H9 (cell line): Measurements from ENCODE around the gene GBGT1. TPM values are rescaled to one million over a fixed set of nuclear protein-coding genes. Genes with fewer than 3 reads are reported as not detected.

Experiments
- DNase-seq: peaks from one replicate; pipeline ENCODE4 v3.0.0-alpha.2; 2017
- H2AFZ ChIP-seq: one replicate; pipeline ENCODE4 v1.6.1; 2013; ENCODE audit warnings: mild to moderate bottlenecking, low read length, control low read depth, moderate library complexity
- H2AK5ac ChIP-seq: 2 replicates; pipeline ENCODE4 v1.6.1; 2013; ENCODE audit warnings: low read length, control low read depth, mixed read lengths; ENCODE audit not compliant: insufficient read length
- H2BK120ac ChIP-seq: one replicate; pipeline ENCODE4 v1.6.1; 2013; ENCODE audit warnings: low read depth, mild to moderate bottlenecking, low read length, control low read depth, inconsistent platforms; ENCODE audit not compliant: poor library complexity, severe bottlenecking
- H2BK12ac ChIP-seq: 2 replicates; pipeline ENCODE4 v1.6.1; 2013; ENCODE audit warnings: low read length, control low read depth, mixed read lengths, low read depth; ENCODE audit not compliant: insufficient read length
- H2BK15ac ChIP-seq: 2 replicates; pipeline ENCODE4 v1.6.1; 2013; ENCODE audit warnings: low read depth, low read length, control low read depth
- H2BK20ac ChIP-seq: one replicate; pipeline ENCODE4 v1.6.1; 2013; ENCODE audit warnings: low read depth, mild to moderate bottlenecking, low read length, control low read depth, inconsistent platforms; ENCODE audit not compliant: poor library complexity, severe bottlenecking
- H2BK5ac ChIP-seq: 2 replicates; pipeline ENCODE4 v1.6.1; 2013; ENCODE audit warnings: low read length, control low read depth, mixed read lengths; ENCODE audit not compliant: insufficient read length
- H3K14ac ChIP-seq: 2 replicates; pipeline ENCODE4 v1.6.1; 2013; ENCODE audit warnings: low read length, control low read depth; ENCODE audit not compliant: insufficient read depth
- H3K18ac ChIP-seq: 2 replicates; pipeline ENCODE4 v1.6.1; 2013; ENCODE audit warnings: low read depth, mild to moderate bottlenecking, mixed read lengths, low read length, control low read depth; ENCODE audit not compliant: insufficient read length
- H3K23ac ChIP-seq: 2 replicates; pipeline ENCODE4 v1.6.1; 2013; ENCODE audit warnings: low read length, control low read depth, mixed read lengths, low read depth; ENCODE audit not compliant: insufficient read length
- H3K23me2 ChIP-seq: 2 replicates; pipeline ENCODE4 v1.6.1; 2013; ENCODE audit warnings: low read depth, mild to moderate bottlenecking, mixed read lengths, low read length, control low read depth; ENCODE audit not compliant: insufficient read length, poor library complexity, severe bottlenecking
- H3K27ac ChIP-seq: 2 replicates; pipeline ENCODE4 v1.5.1; 2013; ENCODE audit warnings: low read length, control low read depth, mixed read lengths, low read depth; ENCODE audit not compliant: insufficient read length
- H3K27me3 ChIP-seq: 2 replicates; pipeline ENCODE4 v1.6.1; 2013; ENCODE audit warnings: low read length, control low read depth, inconsistent platforms; ENCODE audit not compliant: insufficient read depth
- H3K4ac ChIP-seq: 2 replicates; pipeline ENCODE4 v1.6.1; 2013; ENCODE audit warnings: low read depth, mild to moderate bottlenecking, control low read depth, inconsistent platforms, low read length, moderate library complexity
- H3K4me1 ChIP-seq: 2 replicates; pipeline ENCODE4 v1.6.1; 2013; ENCODE audit warnings: low read length, control low read depth, inconsistent platforms; ENCODE audit not compliant: insufficient read depth
- H3K4me2 ChIP-seq: 2 replicates; pipeline ENCODE4 v1.6.1; 2013; ENCODE audit warnings: low read length, control low read depth, mixed read lengths; ENCODE audit not compliant: insufficient read length, insufficient read depth
- H3K56ac ChIP-seq: 2 replicates; pipeline ENCODE4 v1.6.1; 2013; ENCODE audit warnings: low read depth, mild to moderate bottlenecking, mixed read lengths, low read length, control low read depth; ENCODE audit not compliant: insufficient read length
- H3K79me1 ChIP-seq: 2 replicates; pipeline ENCODE4 v1.6.1; 2013; ENCODE audit warnings: low read depth, mild to moderate bottlenecking, moderate library complexity, low read length, control low read depth, inconsistent platforms; ENCODE audit not compliant: insufficient read depth, poor library complexity, severe bottlenecking
- H3K79me2 ChIP-seq: 2 replicates; pipeline ENCODE4 v1.6.1; 2013; ENCODE audit warnings: low read length, control low read depth, inconsistent platforms; ENCODE audit not compliant: insufficient read depth
- H3K9ac ChIP-seq: 2 replicates; pipeline ENCODE4 v1.6.1; 2013; ENCODE audit warnings: low read length, control low read depth, mixed read lengths; ENCODE audit not compliant: insufficient read length; ENCODE audit errors: extremely low read depth
- H3K9me3 ChIP-seq: one replicate; pipeline ENCODE4 v1.6.1; 2013; ENCODE audit warnings: low read depth, low read length, inconsistent platforms; ENCODE audit not compliant: control insufficient read depth
- H3T11ph ChIP-seq: one replicate; pipeline ENCODE4 v1.6.1; 2013; ENCODE audit warnings: mild to moderate bottlenecking, low read length, control low read depth, inconsistent platforms
- H4K20me1 ChIP-seq: one replicate; pipeline ENCODE4 v1.6.1; 2013; ENCODE audit not compliant: control insufficient read depth, insufficient read length, insufficient read depth
- H4K5ac ChIP-seq: 2 replicates; pipeline ENCODE4 v1.6.1; 2013; ENCODE audit warnings: low read depth, mild to moderate bottlenecking, mixed read lengths, low read length, control low read depth; ENCODE audit not compliant: insufficient read length
- H4K8ac ChIP-seq: replicated peaks from 2 replicates; pipeline ENCODE4 v1.6.1; 2013; ENCODE audit warnings: low read length, control low read depth, mixed read lengths, low read depth; ENCODE audit not compliant: insufficient read length
- H4K91ac ChIP-seq: 2 replicates; pipeline ENCODE4 v1.6.1; 2013; ENCODE audit warnings: low read depth, mild to moderate bottlenecking, moderate library complexity, mixed read lengths, low read length, control low read depth; ENCODE audit not compliant: insufficient read length
- H3K27ac Mint-ChIP-seq, 3 experiments: 2 replicates in 2 of 3; 3 replicates in 1 of 3; pipeline ENCODE4 v1.8.0; 2020 to 2021; ENCODE audit warnings: mixed read lengths in 3 of 3, mild to moderate bottlenecking in 1 of 3, moderate library complexity in 1 of 3
- H3K27me3 Mint-ChIP-seq: 2 replicates; pipeline ENCODE4 v1.8.0; 2021; ENCODE audit warnings: low read depth, mild to moderate bottlenecking, moderate library complexity, mixed read lengths
- H3K36me3 Mint-ChIP-seq, 3 experiments: 2 replicates in 2 of 3; 3 replicates in 1 of 3; pipeline ENCODE4 v1.8.0; 2020 to 2021; ENCODE audit warnings: low read depth in 3 of 3, mixed read lengths in 3 of 3; ENCODE audit not compliant: insufficient read depth in 1 of 3
- H3K4me1 Mint-ChIP-seq, 2 experiments: 2 replicates each; pipeline ENCODE4 v1.8.0; 2020; ENCODE audit warnings: mixed read lengths in 2 of 2
- H3K4me3 Mint-ChIP-seq, 2 experiments: 2 replicates in 1 of 2; 3 replicates in 1 of 2; pipeline ENCODE4 v1.8.0; 2020 to 2021; ENCODE audit warnings: mild to moderate bottlenecking in 2 of 2, mixed read lengths in 2 of 2, moderate library complexity in 1 of 2
- H3K9me3 Mint-ChIP-seq, 2 experiments: 2 replicates in 1 of 2; 3 replicates in 1 of 2; pipeline ENCODE4 v1.8.0; 2020; ENCODE audit warnings: mild to moderate bottlenecking in 2 of 2, mixed read lengths in 2 of 2, moderate library complexity in 1 of 2
- CTCF ChIP-seq: fragments of 200-600 bp; sonication (generic); conservative IDR thresholded peaks from 3 replicates; pipeline ENCODE4 v1.8.0; 2021; ENCODE audit warnings: antibody characterized with exemption, mild to moderate bottlenecking
- WGBS: extraction: QIAGEN DNeasy Blood & Tissue Kit; methylation state at CpG from one replicate; pipeline ENCODE4 v1.1.7; 2013; ENCODE audit warnings: missing lambda C conversion rate, low lambda C conversion rate, mixed read lengths; ENCODE audit not compliant: insufficient read length; ENCODE audit errors: extremely low coverage; 5-methylcytosine and 5-hydroxymethylcytosine counted together
- total RNA-seq: library from RNA; stranded (reverse); gene quantifications from 2 replicates; pipeline ENCODE4 v1.2.1, GENCODE V29; 2021

Gene GBGT1
- total RNA-seq, 1 experiment from 2014 or later = 9.3 TPM

- no CpG with 5 or more reads among the region's 12 CpGs for WGBS
Observed at GRCh38 chr9:133103987-133104505, 59.7 kb downstream of the GBGT1 start.

More at GRCh38 chr9:133103987-133104505, 59.7 kb downstream of the GBGT1 start:
- Histone ChIP-seq H4K5ac (no peak overlapping the region), H4K8ac (no peak overlapping the region), H3T11ph (no peak overlapping the region), H4K20me1 (no peaks in the 10 kb centered on the region), H3K4ac (no peak overlapping the region), H3K79me1 (no peaks in the 10 kb centered on the region), H3K23ac (no peak overlapping the region), H3K9me3 (no peaks in the 10 kb centered on the region), H3K23me2 (no peaks in the 10 kb centered on the region), H3K14ac (no peak overlapping the region), H3K27ac (no peak overlapping the region), H3K18ac (no peak overlapping the region), H2BK5ac (no peak overlapping the region), H2AK5ac (no peak overlapping the region), H2BK15ac (no peak overlapping the region), H4K91ac (no peak overlapping the region), H3K56ac (no peak overlapping the region), H3K4me2 (no peak overlapping the region), H2BK12ac (no peak overlapping the region), H3K9ac (no peak overlapping the region), H3K4me1 (no peaks in the 10 kb centered on the region), H3K27me3 (no peaks in the 10 kb centered on the region), H2AFZ (no peak overlapping the region), H2BK20ac (no peak overlapping the region), H2BK120ac (no peak overlapping the region), H3K79me2 (no peaks in the 10 kb centered on the region)
- Mint-ChIP-seq H3K36me3 (peaks cover 29 to 60% (median 51%) of the 10 kb centered on the region in 3 experiments; a peak in 6 of 7 replicates), H3K9me3 (no peaks in the 10 kb centered on the region), H3K27ac (no peak overlapping the region), H3K4me3 (no peak overlapping the region), H3K27me3 (no peaks in the 10 kb centered on the region), H3K4me1 (peaks cover 2 to 9% of the 10 kb centered on the region in 2 experiments; a peak in 2 of 4 replicates)
- TF ChIP-seq CTCF = no peak
- no peak for DNase-seq
